ENCODE measurements around the gene BRD4. TPM values are rescaled to one million over a fixed set of nuclear protein-coding genes. Genes with fewer than 3 reads are reported as not detected.

Gene BRD4
- total and polyA plus RNA-seq, 10 of the 15 experiments (the other 5 are each of a cell fraction or from before 2014, with no cell fraction given), result 5.3 to 84.4 (median 11.8) TPM

DNA sequence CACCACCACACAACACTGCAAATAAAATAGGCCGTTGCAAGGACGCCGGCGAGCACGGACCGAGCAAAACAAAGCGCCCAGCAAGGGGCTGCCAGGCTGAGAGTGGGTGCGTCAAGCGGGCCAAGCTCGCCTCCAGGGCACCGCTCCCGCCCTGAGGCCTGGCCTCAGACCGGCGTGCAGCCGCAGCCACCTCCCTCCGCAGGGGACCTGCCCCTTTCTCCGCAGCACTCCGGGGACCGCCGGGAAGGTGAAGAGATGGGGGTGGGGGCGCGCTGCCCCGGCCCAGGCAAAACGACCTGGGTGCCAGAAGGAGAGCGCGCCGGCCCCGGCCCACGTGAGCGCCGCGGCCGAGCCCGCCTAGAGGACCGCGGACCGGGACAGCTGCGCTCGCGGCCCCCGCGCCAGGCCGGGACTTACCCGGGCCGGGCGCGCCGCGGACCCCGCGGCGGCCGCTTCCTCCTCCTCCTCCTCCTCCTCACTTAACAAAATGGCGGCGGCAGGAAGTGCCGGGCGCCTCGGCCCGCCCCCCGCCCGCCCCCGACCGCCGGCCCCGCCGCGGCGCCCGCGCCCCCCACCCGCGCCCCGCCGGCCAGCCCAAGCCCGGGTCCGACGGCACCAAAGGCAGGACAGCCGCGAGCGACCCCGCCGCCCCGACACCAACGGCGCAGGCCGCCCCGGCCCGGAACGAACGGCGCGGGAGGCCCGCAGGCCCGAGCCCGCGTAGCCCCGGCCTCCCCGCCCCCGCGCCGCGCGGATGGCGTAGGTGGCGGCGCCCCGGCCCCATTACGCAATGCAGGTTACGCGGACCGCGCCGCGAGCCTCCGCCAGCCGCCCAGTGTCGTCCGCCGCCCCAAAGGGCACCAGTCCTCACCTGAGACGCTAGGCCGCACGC, 674 bp downstream of the BRD4 start (continued):
- TF ChIP-seq, protein P1, sequence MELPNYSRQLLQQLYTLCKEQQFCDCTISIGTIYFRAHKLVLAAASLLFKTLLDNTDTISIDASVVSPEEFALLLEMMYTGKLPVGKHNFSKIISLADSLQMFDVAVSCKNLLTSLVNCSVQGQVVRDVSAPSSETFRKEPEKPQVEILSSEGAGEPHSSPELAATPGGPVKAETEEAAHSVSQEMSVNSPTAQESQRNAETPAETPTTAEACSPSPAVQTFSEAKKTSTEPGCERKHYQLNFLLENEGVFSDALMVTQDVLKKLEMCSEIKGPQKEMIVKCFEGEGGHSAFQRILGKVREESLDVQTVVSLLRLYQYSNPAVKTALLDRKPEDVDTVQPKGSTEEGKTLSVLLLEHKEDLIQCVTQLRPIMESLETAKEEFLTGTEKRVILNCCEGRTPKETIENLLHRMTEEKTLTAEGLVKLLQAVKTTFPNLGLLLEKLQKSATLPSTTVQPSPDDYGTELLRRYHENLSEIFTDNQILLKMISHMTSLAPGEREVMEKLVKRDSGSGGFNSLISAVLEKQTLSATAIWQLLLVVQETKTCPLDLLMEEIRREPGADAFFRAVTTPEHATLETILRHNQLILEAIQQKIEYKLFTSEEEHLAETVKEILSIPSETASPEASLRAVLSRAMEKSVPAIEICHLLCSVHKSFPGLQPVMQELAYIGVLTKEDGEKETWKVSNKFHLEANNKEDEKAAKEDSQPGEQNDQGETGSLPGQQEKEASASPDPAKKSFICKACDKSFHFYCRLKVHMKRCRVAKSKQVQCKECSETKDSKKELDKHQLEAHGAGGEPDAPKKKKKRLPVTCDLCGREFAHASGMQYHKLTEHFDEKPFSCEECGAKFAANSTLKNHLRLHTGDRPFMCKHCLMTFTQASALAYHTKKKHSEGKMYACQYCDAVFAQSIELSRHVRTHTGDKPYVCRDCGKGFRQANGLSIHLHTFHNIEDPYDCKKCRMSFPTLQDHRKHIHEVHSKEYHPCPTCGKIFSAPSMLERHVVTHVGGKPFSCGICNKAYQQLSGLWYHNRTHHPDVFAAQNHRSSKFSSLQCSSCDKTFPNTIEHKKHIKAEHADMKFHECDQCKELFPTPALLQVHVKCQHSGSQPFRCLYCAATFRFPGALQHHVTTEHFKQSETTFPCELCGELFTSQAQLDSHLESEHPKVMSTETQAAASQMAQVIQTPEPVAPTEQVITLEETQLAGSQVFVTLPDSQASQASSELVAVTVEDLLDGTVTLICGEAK (IDR thresholded peaks at IDR 0.05; ENCODE audit: borderline replicate concordance), result no peak
- TF ChIP-seq EGR1 (IDR thresholded peaks at IDR 0.05; ENCODE audit: borderline replicate concordance in 1 of 2, low read depth in 2 of 2, low read length in 2 of 2) (peak; percentile 9 to 96), TCF12 (IDR thresholded peaks at IDR 0.05; ENCODE audit: low read depth, low read length) (no peak), ZNF274 (IDR thresholded peaks at IDR 0.05; ENCODE audit: insufficient read depth, insufficient read length) (no peak), STAT1 (conservative IDR thresholded peaks at IDR 0.05) (no peak), DPF2 (IDR thresholded peaks at IDR 0.05) (peak; percentile 83), BHLHE40 (IDR thresholded peaks at IDR 0.05; ENCODE audit: borderline replicate concordance in 1 of 2, low read depth in 2 of 2, low read length in 1 of 2) (peak in 1 of 2 experiments; percentile 51; a peak in 2 of 4 replicates), MTA3 (IDR thresholded peaks at IDR 0.05; ENCODE audit: borderline replicate concordance, low read length) (no peak), POLR2A (IDR thresholded peaks at IDR 0.05; ENCODE audit: low read depth, low read length) (peak; percentile 58), RCOR1 (conservative IDR thresholded peaks at IDR 0.05; ENCODE audit: low read depth, low read length) (no peak)
- TF ChIP-seq, protein P2, sequence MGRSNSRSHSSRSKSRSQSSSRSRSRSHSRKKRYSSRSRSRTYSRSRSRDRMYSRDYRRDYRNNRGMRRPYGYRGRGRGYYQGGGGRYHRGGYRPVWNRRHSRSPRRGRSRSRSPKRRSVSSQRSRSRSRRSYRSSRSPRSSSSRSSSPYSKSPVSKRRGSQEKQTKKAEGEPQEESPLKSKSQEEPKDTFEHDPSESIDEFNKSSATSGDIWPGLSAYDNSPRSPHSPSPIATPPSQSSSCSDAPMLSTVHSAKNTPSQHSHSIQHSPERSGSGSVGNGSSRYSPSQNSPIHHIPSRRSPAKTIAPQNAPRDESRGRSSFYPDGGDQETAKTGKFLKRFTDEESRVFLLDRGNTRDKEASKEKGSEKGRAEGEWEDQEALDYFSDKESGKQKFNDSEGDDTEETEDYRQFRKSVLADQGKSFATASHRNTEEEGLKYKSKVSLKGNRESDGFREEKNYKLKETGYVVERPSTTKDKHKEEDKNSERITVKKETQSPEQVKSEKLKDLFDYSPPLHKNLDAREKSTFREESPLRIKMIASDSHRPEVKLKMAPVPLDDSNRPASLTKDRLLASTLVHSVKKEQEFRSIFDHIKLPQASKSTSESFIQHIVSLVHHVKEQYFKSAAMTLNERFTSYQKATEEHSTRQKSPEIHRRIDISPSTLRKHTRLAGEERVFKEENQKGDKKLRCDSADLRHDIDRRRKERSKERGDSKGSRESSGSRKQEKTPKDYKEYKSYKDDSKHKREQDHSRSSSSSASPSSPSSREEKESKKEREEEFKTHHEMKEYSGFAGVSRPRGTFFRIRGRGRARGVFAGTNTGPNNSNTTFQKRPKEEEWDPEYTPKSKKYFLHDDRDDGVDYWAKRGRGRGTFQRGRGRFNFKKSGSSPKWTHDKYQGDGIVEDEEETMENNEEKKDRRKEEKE (IDR thresholded peaks at IDR 0.05), result no peak
